GM18858 (cell line): Measurements from ENCODE around the gene SARS1.
"Not testable (repeated sequence)": the region's sequence is repeated elsewhere in the genome, so short reads cannot be mapped to it uniquely, and the experiment has no call there.

Experiments
- ATAC-seq: cut with Tn5 transposase; IDR thresholded peaks from one replicate; pipeline ENCODE4 v1.9.1; 2021; ENCODE audit not compliant: unreplicated experiment

The SARS1 gene

DNA sequence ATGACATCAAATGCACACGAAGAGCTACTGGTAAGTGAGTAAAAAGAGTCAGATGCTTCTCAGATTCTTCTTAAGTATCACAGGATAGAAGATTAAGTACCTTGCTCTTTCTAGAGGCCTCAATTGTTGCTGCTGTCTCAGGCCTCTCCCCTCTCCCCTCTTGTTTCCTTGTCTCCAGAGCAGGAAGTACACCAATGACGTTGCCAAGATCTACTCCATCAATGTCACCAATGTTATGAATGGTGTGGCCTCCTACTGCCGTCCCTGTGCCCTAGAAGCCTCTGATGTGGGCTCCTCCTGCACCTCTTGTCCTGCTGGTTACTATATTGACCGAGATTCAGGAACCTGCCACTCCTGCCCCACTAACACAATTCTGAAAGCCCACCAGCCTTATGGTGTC is 21.3 kb upstream of the SARS1 start:
- ATAC-seq, result no peak

GRCh38 chr1:109193653-109194590 is 19.8 kb upstream of the SARS1 start:
- ATAC-seq, result no peak

GRCh38 chr1:109197158-109198042 is 16.3 kb upstream of the SARS1 start:
- ATAC-seq, result no peak

- no peak for ATAC-seq
Measured at GRCh38 chr1:109198043-109198695, 15.5 kb upstream of the SARS1 start.

GRCh38 chr1:109198745-109199144 is 15.0 kb upstream of the SARS1 start:
- no peak for ATAC-seq

GRCh38 chr1:109199710-109200109 is 14.0 kb upstream of the SARS1 start:
- no peak for ATAC-seq

GRCh38 chr1:109201123-109201703 is 12.5 kb upstream of the SARS1 start:
- ATAC-seq, result no peak

GRCh38 chr1:109204484-109204883 is 9.2 kb upstream of the SARS1 start:
- ATAC-seq, result no peak

- no peak for ATAC-seq
Measured at GRCh38 chr1:109206339-109206738, 7.4 kb upstream of the SARS1 start.

- ATAC-seq, result no peak
Measured at GRCh38 chr1:109207467-109208103, 6.1 kb upstream of the SARS1 start.

- no peak for ATAC-seq
Measured at GRCh38 chr1:109208394-109208793, 5.3 kb upstream of the SARS1 start.

GRCh38 chr1:109208836-109209463 is 4.8 kb upstream of the SARS1 start:
- no peak for ATAC-seq

- ATAC-seq, result no peak
Measured at GRCh38 chr1:109210058-109210457, 3.7 kb upstream of the SARS1 start.

- no peak for ATAC-seq
Measured at GRCh38 chr1:109213345-109213823, 334 bp upstream of the SARS1 start.

GRCh38 chr1:109214695-109215623 is 1.2 kb downstream of the SARS1 start:
- ATAC-seq, result no peak

DNA sequence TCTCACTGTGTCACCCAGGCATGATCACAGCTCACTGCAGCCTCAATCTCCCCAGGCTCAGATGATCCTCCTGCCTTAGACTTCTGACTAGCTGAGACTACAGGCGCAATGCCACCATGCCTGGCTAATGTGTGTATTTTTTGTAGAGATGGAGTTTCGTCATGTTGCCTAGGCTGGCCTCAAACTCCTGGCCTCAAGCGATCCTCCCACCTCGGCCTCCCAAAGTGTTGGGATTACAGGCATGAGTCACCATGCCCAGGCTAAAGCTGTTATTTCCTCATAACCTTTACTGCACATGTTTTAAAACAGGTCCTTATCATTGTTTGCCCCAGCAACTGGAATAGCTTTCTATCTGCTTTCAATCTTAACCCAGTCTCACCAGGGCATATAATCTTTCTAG is 2.9 kb downstream of the SARS1 start:
- no peak for ATAC-seq

GRCh38 chr1:109218516-109218915 is 4.8 kb downstream of the SARS1 start:
- ATAC-seq, result no peak

DNA sequence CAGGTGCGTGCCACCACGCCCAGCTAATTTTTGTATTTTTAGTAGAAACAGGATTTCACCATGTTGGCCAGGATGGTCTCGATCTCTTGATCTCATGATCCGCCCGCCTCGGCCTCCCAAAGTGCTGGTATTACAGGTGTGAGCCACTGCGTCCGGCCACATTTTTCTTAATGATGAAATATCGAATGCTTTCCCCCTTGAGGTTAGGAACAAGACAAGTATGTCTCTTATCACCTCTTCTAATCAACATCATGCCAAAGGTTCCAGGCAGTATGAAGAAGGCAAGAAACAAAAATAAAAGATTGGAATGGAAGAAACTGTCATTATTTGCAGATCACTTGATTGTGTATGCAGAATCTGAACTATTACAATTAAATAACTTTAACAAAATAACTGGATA is 7.5 kb downstream of the SARS1 start:
- not testable (repeated sequence) for ATAC-seq

DNA sequence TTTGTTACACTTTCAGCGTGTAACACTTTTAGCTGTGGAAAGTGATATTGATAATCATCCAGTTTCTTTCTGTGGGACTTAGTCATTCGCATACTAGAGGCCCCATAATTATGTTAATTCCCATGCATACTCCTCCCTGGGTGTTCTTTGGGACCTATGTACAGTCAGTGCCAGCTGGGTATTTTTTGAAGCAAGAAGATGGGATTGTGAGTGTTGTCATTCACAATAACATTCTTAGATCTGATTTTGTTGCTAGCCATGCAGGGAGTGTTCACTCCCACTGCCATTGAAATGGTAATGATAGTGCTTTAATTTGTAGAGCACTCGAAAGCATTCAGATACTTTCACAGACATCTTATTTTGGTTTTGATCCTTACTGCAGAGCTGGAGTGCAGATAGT is 11.6 kb downstream of the SARS1 start:
- ATAC-seq, result no peak
